HG03432 (cell line): ENCODE measurements around the gene TMEM236.
"Not testable (repeated sequence)": the region's sequence is repeated elsewhere in the genome, so short reads cannot be mapped to it uniquely, and the experiment has no call there.

Experiments used
- ATAC-seq: cut with Tn5 transposase; IDR thresholded peaks from one replicate; pipeline ENCODE4 v1.9.1; 2021; ENCODE audit warnings: mild to moderate bottlenecking, moderate library complexity; ENCODE audit not compliant: unreplicated experiment

Gene TMEM236, protein sequence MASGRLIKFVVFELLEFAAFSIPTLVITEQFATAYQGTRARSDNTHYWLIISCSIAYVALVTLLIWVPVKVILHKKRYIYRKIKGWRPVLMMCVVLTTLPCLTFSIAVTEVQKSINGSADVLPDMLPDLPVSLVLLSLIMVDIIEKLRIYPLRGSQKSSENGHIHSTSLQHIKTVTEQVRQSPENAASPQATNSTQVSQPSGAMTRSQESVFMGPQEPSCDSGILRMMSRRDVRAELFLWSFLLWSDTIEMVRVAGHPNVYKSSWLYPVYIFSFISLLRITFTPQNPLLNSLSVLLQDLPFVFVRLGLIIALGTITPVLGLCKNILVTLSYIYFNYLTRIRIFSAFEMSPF

DNA sequence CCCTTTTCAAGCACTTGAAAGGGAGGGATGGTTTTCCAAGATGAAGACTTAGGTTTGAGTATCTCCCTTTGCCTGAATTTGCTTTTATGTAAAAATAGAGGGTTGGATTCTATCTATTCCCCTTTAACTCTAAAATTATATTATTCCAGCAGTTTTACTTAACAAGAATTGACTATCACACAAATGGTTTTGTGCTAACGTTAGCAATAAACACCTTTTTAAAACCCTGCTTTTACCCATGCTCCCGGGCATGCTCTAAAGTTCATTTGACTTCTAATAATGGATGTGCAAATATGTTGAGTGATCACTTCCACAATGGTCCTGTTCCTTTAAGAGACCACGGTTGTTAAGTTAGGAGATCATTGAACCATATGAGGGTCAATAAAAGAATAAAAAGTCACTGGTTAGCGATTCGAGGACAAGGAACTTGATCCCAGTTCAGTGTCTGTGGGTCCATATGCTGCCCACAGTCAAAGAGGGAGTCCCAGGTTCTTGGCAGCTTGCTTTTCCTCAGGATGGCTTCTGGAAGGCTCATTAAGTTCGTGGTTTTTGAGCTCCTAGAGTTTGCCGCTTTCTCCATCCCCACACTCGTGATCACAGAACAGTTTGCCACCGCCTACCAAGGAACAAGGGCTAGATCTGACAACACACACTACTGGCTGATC, at the start of gene TMEM236:
TSS of gene TMEM236 (plus strand) at position 421 of the 665 bp plus-strand sequence. CDS start at position 516, 95 bp downstream.
- ATAC-seq: no peak

- ATAC-seq: no peak
These were observed 48.3 kb upstream of the TMEM236 start for GRCh38 chr10:17703706-17704105.

GRCh38 chr10:17708821-17709220, 43.2 kb upstream of the TMEM236 start:
- ATAC-seq: no peak

DNA sequence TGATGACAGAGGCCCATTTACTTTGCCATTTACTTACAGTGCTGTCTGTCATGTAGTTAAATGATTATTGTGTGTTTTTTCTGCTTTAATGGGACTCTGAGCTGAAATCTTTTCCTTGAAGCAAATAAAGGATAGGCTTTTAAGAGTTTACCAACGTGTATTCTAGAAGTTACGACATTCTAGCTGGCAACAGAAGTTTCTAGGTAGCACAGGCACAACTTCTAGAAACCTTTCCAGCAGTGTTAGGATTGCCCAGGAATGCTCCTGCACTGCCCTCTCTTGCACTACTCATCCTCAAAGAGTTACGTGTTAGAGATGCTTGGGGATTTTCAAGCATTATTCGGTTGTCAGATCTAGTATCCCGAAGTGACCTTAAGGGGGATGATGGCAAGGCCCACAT, 42.5 kb upstream of the TMEM236 start:
- ATAC-seq: no peak

- ATAC-seq: no peak
These were observed 41.8 kb upstream of the TMEM236 start for GRCh38 chr10:17710181-17710580.

GRCh38 chr10:17712053-17712452, 39.9 kb upstream of the TMEM236 start:
- ATAC-seq: no peak

DNA sequence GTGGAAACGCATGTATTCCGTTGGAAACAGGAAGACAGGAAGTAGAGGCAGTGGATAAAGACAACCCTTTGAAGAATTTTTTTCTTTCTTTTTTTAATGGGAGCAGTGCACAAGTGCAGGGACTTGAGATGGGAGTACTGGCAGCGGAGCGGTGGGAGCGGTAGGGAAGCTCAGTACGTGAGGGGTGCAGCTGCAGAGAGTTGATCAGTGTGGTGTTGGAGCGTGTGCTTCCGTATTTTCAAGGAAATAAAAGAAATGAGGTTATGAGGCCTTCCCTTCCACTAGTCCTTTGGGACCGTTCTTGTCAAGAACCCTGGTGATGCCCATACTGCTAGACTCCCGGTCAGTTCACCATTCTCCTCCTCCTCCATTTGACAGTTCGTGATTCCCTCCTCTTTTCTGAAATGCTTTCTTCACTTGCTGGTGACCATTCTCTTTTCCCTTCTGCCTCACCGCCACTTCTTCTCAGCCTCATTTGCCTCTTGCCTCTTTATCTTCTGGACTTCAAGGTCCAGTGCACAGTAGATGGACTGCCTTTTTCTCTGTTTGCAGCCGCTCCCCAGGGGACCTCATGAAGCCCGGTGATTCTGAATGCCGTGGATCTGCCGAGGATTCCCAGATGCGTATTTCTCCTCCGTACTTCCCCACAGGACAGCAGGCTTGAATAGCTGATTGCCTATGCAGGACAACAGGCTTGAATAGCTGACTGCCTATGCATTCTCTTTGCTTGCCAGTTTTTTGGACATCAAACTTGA, 39.1 kb upstream of the TMEM236 start:
- ATAC-seq: no peak

GRCh38 chr10:17713758-17714157, 38.2 kb upstream of the TMEM236 start:
- no peak for ATAC-seq

DNA sequence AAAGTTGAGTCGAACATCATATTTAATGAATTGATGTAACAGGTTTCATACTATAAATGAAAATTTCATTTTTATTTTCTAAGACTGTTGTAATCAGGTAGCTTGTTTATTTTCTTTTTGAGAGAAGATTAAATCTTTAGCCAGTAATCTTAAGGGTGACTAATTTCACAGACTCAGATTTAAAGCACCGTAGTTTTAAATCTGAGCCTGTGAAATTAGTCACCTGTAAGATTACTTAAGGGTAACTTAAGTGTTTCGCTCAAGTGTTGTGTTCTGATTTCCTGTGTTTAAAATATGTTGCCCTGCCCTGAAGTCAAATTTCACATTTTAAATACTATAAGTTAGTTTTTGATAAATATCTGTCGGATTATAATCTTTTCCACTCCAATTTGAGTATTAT, 35.8 kb upstream of the TMEM236 start:
- ATAC-seq: no peak

DNA sequence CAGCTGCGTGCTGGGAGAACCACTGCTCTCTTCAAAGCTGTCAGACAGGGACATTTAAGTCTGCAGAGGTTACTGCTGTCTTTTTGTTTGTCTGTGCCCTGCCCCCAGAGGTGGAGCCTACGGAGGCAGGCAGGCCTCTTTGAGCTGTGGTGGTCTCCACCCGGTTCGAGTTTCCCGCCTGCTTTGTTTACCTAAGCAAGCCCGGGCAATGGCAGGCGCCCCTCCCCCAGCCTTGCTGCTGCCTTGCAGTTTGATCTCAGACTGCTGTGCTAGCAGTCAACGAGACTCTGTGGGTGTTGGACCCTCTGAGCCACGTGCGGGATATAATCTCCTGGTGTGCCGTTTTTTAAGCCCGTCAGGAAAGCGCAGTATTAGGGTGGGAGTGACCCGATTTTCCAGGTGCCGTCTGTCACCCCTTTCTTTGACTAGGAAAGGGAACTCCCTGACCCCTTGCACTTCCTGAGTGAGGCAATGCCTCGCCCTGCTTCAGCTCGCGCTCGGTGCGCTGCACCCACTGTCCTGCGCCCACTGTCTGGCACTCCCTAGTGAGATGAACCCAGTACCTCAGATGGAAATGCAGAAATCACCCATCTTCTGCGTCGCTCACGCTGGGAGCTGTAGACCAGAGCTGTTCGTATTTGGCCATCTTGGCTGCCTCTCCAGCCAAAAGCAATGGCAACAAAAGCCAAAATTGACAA, 29.5 kb upstream of the TMEM236 start:
- not testable (repeated sequence) for ATAC-seq

DNA sequence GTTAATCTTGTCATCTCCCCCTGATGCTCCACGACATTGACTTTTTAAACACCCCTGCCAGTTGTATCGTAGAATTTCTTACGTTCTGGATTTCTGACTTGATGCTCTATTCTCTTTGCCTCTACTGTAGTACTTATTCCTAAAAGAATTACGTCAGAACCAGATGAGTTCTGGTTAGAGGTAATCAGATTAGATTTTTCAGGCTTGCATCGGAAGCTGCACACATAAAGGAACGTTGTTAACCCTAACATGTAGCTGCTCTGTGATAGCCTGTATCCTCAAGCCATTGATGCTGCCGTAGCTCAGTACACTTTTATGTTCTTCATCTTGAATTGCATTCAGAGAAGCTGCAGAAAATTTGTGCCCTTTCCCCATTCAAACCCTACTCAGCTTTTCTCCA, 26.3 kb upstream of the TMEM236 start:
- ATAC-seq: no peak

DNA sequence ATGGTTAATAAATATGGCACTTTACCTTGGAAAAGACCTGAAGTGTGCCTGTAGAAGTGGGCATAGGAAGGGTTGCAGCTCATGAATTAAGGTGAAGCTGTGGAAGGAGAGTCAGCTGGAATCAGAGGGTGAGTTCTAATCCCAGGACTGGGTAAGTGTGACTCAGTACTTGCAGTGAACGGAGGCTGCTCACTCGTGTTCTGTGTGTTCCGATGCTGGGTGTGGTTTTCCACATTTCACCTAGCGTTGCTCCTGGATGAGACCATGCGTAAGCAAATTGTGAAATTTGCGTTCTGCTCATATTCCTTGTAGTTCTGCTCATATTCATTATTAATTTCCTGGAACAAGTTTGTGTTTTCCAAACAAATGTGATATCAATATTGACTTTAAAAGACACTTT, 22.4 kb upstream of the TMEM236 start:
- no peak for ATAC-seq

DNA sequence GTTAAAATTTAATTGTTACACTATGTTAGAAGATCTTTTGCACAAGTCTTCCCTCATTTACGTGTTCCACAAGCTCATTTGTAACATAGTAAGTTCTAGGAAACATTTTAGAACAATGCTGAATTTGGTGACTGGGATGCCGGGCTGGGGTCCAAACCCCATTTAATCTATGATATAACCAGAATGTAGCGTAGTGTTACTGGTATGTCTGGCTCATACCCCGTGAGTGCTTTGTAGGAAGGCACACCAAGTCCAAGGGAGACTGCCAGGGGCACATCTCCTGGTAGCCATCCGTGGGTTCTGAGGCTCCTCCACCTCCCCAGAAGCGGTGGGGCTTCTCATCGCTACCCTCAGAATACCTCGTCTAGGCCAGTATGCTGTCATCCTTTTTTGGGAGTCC, 21.3 kb upstream of the TMEM236 start:
- no peak for ATAC-seq

- no peak for ATAC-seq
These were observed 20.5 kb upstream of the TMEM236 start for GRCh38 chr10:17731331-17732020.

- no peak for ATAC-seq
These were observed 18.4 kb upstream of the TMEM236 start for GRCh38 chr10:17733620-17734019.

DNA sequence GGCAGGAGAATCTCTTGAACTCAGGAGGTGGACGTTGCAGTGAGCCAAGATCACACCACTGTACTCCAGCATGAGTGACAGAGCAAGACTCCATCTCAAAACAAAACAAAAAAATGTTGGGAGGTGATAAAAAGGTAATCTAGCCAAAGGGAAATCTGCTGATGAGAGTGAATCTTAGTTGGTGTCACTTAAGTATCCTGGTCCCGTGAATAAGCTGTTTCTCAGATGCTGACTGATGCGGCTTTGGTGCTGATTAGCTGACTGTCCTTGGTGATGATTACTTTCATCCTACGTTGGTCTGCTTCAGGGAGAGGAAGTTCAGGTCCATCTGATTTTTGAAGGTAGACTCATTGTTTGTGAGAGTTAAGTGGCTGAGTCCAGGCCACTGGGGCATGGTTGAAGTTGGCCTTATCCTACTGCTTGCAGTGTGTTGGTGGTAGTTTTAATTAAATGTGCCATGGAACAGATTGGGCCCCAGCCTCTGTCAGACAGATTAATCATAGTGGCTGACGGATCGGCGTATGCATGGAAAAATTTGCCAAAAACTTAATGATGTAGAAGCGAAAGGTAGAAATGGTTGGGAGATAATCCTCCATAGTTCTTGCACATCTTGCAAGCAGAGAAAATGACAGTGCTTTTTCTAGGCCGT, 17.4 kb upstream of the TMEM236 start:
- no peak for ATAC-seq

DNA sequence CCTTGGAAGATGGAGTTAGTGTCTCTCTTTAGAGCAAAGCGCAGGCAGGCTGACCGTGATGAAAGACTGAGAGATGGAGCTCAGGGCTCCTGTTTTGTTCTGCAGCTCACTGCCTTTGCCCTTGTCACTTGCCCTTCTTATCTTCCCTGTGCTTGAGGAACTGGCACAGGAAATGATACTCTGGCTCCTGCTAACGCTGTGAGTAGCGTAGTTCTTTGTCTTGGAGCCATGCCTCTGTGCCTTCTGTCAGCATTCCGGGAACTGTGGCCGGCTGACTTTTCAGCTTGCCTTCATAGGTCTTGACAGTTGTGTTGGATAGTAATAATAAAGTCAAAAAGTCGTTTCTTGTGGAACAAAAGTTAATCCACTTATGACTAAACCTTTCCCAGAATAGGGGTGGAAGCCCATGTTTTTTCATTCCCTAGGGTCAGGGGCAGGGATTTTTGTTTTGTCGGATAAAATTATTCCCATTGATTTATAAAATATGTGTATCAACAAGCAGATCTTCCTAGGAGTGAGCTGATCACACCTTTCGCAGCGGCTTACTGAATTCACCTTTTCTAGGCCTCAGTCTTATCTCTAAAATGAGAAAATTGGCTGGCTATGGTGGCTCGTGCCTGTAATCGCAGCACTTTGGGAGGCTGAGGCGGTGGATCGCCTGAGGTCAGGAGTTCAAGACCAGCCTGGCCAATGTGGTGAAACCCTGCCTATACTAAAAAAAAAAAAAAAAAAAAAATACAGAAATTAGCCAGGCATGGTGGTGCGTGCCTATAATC, 16.6 kb upstream of the TMEM236 start:
- no peak for ATAC-seq

DNA sequence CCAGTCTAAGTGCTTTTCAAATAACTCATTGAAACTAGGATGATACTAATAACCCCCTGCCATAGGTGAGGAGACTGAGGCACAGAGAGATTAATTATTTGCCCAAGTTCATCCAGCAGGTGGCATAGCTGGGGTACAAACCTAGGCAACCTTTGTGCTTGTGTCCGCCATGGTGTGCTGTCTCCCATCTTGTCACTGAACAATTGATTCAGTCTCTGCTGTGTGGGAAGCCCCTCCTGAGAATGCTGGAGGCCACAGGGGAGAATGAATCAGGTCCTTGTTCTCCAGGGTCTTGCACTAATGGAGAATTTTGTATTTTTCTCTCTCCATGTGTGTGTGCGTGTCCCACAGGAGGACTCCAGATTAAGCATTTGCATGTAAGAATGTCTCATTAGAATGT, 15.8 kb upstream of the TMEM236 start:
- no peak for ATAC-seq
